Loucy (cell line): ENCODE measurements around the gene GNG13.

Experiments used
- H2AFZ ChIP-seq: fragments of 200-600 bp; sonication (generic); 2 replicates; pipeline ENCODE4 v1.6.0; 2016; ENCODE audit warnings: antibody characterized with exemption, mild to moderate bottlenecking, low read length, moderate library complexity
- H3F3A ChIP-seq: fragments of 200-600 bp; 2 replicates; pipeline ENCODE4 v1.6.0; 2016; ENCODE audit warnings: antibody characterized with exemption, low read depth, mild to moderate bottlenecking
- H3K27me3 ChIP-seq: fragments of 200-600 bp; sonication (generic); 2 replicates; pipeline ENCODE4 v1.6.1; 2014; ENCODE audit warnings: low read length, mild to moderate bottlenecking; ENCODE audit not compliant: insufficient read depth, poor library complexity, severe bottlenecking
- H3K36me3 ChIP-seq: fragments of 200-600 bp; sonication (generic); 2 replicates; pipeline ENCODE4 v1.6.1; 2016; ENCODE audit warnings: low read length; ENCODE audit not compliant: insufficient read depth
- H3K4me1 ChIP-seq: fragments of 200-600 bp; sonication (generic); 2 replicates; pipeline ENCODE4 v1.5.1; 2014; ENCODE audit warnings: low read length, mild to moderate bottlenecking; ENCODE audit not compliant: insufficient read depth, poor library complexity, severe bottlenecking
- H3K4me2 ChIP-seq: fragments of 200-600 bp; sonication (generic); 2 replicates; pipeline ENCODE4 v1.6.0; 2014; ENCODE audit warnings: antibody characterized with exemption, low read length, low read depth, mild to moderate bottlenecking; ENCODE audit not compliant: poor library complexity, severe bottlenecking
- H3K4me3 ChIP-seq: fragments of 200-600 bp; sonication (generic); 2 replicates; pipeline ENCODE4 v1.5.1; 2014; ENCODE audit warnings: low read length, mild to moderate bottlenecking, mixed read lengths; ENCODE audit not compliant: poor library complexity, severe bottlenecking
- H3K79me2 ChIP-seq: fragments of 200-600 bp; sonication (generic); 2 replicates; pipeline ENCODE4 v1.6.1; 2014; ENCODE audit warnings: low read length; ENCODE audit not compliant: insufficient read depth
- H3K9ac ChIP-seq: fragments of 200-600 bp; sonication (generic); 2 replicates; pipeline ENCODE4 v1.6.0; 2014; ENCODE audit warnings: mild to moderate bottlenecking, low read depth, low read length, moderate library complexity; ENCODE audit not compliant: poor library complexity, severe bottlenecking
- H3K9me2 ChIP-seq: fragments of 200-600 bp; sonication (generic); replicated peaks from 2 replicates; pipeline ENCODE4 v1.6.1; 2016; ENCODE audit warnings: low read depth, low read length, mixed read lengths
- H3K9me3 ChIP-seq: fragments of 200-600 bp; sonication (generic); 2 replicates; pipeline ENCODE4 v1.6.1; 2014; ENCODE audit warnings: mild to moderate bottlenecking, antibody characterized with exemption, low read length, low read depth; ENCODE audit not compliant: insufficient read depth
- H4K20me1 ChIP-seq: fragments of 200-600 bp; sonication (generic); 2 replicates; pipeline ENCODE4 v1.6.0; 2014; ENCODE audit warnings: antibody characterized with exemption, low read length, mild to moderate bottlenecking; ENCODE audit not compliant: insufficient read depth, poor library complexity, severe bottlenecking
- CTCF ChIP-seq: fragments of 200-600 bp; sonication (generic); conservative IDR thresholded peaks from 2 replicates; pipeline ENCODE4 v1.5.1; 2014; ENCODE audit warnings: mild to moderate bottlenecking, antibody characterized with exemption, low read length
- EZH2phosphoT487 ChIP-seq: fragments of 200-600 bp; IDR thresholded peaks from 2 replicates; pipeline ENCODE4 v1.6.1; 2018; ENCODE audit warnings: antibody characterized with exemption, mild to moderate bottlenecking, moderate library complexity, borderline replicate concordance

Gene GNG13

DNA sequence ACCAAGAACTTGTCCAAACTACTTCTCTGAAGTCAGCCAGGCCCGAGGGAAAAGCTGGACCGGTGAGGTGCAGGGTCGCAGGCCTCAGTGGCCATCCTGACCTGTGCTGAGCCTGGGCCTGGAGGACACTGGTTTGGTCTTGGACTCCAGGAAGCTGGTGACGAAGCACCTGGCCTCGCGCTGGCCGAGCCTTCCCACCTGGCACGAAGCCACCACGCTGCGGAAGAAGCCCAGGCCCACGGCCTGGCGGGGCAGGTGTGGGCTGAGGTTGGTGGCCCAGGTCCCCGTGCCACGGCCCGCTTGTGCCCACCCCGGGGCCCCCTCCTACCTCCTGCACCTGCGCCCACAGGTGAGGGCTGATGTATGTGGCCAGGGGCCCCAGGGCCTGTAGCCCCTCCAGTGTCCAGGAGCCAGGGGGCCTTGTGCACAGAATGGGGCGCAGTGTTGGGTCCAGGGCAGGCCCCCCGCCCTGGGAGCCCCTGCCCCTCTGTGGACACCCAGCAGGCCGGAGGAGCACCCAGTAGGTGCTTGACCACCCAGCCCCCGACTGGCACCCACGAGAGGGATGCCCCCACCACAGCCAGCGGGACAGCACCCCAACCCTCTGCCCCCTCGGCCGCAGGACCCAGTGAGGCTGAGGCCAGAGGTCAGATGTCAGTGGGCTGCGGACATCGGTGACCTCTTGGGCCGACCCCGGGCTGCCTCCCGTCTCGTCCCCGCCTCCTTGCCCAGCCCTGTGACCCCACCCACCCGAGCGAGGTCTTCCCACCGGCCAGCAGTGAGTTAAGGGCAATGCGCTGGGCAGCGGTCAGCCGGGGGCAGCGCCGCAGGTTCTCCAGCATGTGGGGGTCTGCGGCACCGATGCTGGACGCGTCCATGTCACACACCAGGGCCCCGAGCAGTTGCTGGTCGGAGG lies 26.2 kb downstream of the GNG13 start:
- H3K4me2 ChIP-seq: no peak overlapping the region
- H3K79me2 ChIP-seq: no peaks in the 10 kb centered on the region
- no peak overlapping the region for H2AFZ ChIP-seq
- no peaks in the 10 kb centered on the region for H3K9me3 ChIP-seq
- H4K20me1 ChIP-seq: no peaks in the 10 kb centered on the region
- TF ChIP-seq EZH2phosphoT487 (no peak), CTCF (no peak)
- H3K4me3 ChIP-seq: no peak overlapping the region
- H3K9me2 ChIP-seq: no peaks in the 10 kb centered on the region
- H3K9ac ChIP-seq: no peak overlapping the region
- H3F3A ChIP-seq: no peaks in the 10 kb centered on the region
- H3K27me3 ChIP-seq: no peaks in the 10 kb centered on the region
- H3K4me1 ChIP-seq: no peaks in the 10 kb centered on the region
- no peaks in the 10 kb centered on the region for H3K36me3 ChIP-seq

GRCh38 chr16:772959-773358 lies 27.6 kb downstream of the GNG13 start:
- Histone ChIP-seq H3K4me3 (no peak overlapping the region), H3K9me2 (no peaks in the 10 kb centered on the region), H3K9me3 (no peaks in the 10 kb centered on the region), H3K79me2 (no peaks in the 10 kb centered on the region), H4K20me1 (no peaks in the 10 kb centered on the region), H3K4me1 (no peaks in the 10 kb centered on the region), H3K4me2 (no peak overlapping the region), H2AFZ (no peak overlapping the region), H3K9ac (no peak overlapping the region), H3K36me3 (no peaks in the 10 kb centered on the region), H3K27me3 (no peaks in the 10 kb centered on the region), H3F3A (no peaks in the 10 kb centered on the region)
- TF ChIP-seq CTCF (no peak), EZH2phosphoT487 (no peak)

DNA sequence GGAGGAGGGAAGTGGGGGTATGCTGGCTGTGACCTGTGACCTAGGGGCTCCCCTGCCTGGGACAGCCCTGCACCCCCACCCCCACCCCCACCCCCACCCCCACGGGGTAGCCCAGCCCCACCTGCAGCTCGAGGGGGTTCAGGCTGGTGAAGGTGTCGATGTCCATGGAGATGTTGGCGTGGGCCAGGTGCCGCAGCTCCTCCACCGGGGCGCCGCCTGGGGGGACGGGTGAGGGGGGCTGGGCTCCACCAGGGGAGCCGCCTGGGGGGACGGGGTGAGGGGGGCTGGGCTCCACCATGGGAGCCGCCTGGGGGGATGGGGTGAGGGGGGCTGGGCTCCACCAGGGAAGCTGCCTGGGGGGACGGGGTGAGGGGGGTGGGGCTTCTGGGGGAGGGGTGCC lies 30.1 kb downstream of the GNG13 start:
- no peaks in the 10 kb centered on the region for H3K4me1 ChIP-seq
- H4K20me1 ChIP-seq: no peaks in the 10 kb centered on the region
- no peaks in the 10 kb centered on the region for H3K9me3 ChIP-seq
- no peaks in the 10 kb centered on the region for H3K36me3 ChIP-seq
- H2AFZ ChIP-seq: no peak overlapping the region
- no peak overlapping the region for H3K9ac ChIP-seq
- TF ChIP-seq CTCF: no peak
- TF ChIP-seq EZH2phosphoT487: no peak
- no peaks in the 10 kb centered on the region for H3F3A ChIP-seq
- H3K9me2 ChIP-seq: no peaks in the 10 kb centered on the region
- no peaks in the 10 kb centered on the region for H3K79me2 ChIP-seq
- H3K4me3 ChIP-seq: no peak overlapping the region
- no peaks in the 10 kb centered on the region for H3K27me3 ChIP-seq
- H3K4me2 ChIP-seq: no peak overlapping the region
